Activated CD4-positive, CD25-positive, alpha-beta regulatory T cell (primary cell): Measurements from ENCODE around the gene CD2BP2.
"Not testable (repeated sequence)": the region's sequence is repeated elsewhere in the genome, so short reads cannot be mapped to it uniquely, and the experiment has no call there.

Experiments used
- DNase-seq, 4 experiments: peaks; one replicate each; lab custom pipeline; 2025; lab: John Stamatoyannopoulos, UW

The CD2BP2 gene

DNA sequence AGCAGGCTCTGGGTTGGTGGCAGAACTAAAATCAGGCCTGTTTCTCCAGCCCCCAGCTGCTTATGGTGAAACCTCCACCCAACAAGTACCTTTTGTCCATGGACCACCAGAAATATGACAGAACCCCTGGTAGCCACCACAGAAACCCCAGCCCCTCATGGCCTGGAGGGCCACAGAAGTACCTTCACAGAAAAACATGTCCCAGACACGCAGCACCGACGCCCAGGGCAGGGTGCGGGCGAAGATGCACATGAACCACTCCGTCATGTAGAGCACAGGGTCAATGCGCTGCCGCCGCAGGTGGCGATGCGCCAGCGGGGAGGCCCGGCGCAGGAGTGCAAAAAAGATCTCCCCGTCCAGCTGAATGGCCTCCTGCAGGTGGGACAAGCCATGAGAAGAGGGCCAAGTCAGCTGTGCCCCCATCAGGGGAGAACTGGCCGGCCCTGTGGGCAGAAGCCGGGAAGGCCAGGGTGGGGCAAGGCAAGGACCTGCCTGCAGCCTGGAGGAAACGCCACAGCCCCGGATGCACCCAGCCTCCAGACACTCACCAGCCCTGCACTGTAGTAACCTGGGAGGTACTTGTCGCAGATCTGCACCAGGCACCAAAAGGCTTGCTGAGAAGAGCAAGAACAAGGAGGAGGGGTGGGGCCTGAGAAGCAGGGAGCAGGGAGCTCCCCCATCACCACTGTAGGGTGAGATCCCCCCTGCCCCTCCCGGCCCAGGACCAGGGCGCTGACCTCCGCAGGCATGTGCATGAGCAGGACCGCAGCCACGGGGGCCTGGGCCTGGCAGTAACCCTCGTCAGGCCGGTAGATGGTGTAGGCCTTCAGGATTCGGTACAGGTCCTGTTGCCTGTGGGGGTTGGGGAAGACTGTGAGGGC lies 4.1 kb upstream of the CD2BP2 start:
- no peak for DNase-seq

DNA sequence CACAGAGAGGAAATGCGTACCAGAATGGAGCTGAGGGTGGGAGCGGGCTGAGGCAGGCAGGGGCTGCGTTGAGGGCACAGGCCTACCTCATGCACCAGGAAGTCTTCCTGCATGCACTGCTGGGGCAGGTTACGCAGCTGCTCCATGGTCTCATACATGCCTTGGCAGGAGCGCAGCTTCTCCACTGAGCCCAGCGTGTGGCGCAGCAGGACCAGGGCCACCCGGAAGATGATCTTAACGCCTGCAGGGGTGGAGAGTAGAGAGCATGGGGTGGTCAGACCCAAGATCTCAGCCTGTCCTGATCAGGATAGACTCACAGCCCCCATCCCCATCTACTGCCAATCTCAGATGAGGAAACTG lies 3.4 kb upstream of the CD2BP2 start:
- no peak for DNase-seq

DNA sequence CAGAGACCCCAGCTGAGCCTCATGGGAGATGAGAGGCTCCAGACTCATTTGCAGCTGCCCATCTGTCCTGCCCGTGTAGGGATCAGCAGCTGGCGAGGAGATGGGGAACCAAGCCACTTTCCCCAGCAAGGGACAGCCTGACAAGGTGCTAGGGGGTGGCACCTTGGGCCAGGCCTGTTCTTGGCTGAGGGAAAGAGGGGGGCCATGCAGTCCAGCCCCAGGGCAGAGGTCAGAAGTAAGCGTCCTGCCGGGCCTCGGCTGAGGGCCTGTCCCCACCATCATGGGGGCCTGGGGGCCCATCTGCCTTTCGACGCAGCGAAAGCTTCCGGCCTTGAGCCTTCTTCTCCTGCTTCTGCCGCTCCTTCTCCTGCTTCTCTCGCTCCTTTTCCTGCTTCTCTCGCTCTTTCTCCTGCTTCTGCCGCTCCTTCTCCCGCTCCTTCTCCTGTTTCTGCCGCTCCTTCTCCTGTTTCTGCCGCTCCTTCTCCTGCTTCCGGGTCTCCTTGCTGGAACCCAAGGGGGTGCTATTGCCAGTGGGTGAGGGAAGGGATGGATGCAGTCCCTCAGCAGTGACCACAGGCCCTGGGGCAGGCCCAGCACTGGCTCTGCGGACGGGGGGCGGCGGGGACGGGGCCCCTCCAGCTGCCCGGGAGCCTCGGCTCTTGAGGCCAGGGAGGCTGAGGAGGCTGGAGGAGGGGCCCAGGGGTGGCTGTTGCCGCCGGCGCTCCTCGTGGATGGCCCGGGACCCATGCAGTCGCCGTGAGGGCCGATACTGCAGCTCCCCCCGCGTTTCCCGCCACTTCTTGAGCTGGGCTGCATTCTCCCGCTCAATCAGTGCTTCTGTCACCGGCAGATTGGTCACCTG lies 2.8 kb upstream of the CD2BP2 start:
- no peak for DNase-seq

DNA sequence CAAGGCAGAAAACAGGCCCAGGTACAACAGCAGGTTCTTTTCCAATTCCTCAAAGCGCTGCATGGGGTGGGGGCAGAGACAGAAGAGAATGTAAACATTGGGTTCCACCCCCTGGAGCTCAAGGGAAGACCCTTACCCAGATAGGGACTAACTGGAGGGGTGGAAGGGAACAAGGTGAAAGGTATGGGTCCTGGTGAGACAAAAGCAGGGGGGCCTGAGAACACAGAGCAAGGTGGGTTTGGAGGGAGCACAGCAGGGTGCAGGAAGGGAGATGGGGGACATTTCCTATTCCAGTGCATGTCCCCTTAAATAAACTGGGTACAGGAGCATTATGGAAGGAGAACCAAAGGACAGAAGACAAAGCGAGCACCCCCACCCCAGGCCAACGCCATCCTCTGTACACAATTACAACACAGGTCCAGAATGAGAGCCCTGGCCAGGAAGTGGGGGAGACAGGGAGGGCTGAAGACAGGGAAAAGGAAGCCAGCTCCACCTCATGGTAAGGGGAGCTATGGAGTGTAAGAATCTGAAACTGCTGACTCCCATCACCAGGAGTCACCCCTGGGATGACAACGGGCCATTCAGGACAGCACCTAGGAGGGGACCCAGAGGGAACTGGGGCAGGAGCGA lies 2.1 kb upstream of the CD2BP2 start:
- DNase-seq, result no peak

DNA sequence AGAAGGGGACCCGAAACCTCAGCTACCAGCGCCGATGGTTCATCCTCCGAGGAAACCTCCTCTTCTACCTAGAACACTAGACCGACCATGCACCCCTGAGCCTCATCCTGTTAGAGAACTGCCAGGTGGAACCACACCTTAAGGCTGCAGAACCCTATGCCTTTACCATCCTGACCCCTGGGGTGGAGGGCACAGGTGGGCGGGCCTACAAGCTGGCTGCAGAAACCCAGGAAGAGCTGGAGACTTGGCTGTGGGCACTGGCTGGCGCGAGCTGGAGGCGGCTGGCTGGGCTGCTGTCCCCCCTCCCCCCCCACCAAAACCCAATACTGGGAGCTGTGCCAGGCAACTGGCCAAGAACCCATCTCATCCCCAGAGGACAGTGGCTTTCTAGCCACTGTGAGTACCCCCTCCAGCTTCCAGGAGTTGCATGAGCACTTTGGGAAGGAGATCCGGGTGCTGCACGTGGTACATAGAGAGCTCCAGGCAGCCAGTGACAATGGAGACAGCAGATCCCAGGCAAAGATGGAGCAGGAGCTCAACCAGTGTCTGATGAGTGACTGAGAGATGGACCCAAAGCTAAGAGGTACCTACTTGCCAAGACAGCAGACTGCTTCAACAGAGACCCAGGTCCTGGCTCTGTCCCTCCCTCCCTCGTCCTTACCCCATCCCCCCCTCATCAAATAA lies 1.4 kb upstream of the CD2BP2 start:
- no peak for DNase-seq

DNA sequence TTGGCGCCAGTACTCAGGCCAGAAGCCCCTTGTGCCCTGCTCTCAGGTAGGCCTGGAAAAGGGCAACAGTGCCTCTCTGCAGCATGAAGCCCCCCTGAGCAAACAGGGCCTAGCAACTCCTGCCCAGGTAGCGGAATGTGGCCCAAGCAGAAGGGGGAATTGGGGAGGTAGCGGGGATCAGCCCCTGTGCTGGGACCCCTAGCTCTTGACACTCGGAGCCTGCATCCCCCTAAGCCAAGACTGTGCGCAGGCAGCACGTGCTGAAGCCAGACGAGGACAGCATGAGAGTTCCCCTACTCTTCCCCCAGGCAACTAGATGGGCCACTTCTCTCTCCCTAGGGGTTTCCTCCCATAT lies 823 bp upstream of the CD2BP2 start:
- DNase-seq, result no peak

DNA sequence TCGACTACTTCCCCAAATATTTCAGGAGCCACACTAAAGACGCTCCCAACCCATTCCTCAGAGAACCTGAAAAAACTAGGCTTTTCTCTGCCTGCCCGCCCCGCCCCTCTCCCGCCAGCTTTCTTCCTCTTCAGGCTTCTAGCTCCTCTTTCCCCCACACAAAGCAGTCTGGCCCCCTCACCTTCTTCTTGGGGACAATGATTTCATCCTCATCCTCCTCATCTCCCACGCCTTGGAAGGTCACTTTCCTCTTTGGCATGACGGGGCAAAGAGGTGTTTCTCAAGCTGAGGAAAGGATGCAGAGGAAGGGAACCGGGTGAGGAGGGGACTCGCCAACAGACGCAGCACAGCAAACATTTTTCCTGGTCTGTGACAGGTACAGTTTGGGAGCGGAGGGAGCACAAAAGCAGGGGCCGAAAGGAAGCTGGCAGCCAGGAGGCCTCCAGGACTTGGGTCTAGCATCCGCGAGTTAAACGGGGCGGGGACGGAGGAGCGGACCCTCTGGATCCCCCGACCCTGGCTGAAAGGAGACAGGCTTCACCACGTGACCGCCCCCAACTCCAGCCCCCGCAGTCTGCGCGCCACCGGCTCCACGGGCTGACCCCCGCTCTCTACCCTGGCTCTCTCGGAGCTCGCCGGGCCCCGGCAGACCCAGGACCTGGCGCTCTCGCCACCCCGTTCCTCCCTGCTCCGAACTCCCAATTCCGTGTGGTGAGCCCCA lies 525 bp downstream of the CD2BP2 start:
- no peak for DNase-seq

DNA sequence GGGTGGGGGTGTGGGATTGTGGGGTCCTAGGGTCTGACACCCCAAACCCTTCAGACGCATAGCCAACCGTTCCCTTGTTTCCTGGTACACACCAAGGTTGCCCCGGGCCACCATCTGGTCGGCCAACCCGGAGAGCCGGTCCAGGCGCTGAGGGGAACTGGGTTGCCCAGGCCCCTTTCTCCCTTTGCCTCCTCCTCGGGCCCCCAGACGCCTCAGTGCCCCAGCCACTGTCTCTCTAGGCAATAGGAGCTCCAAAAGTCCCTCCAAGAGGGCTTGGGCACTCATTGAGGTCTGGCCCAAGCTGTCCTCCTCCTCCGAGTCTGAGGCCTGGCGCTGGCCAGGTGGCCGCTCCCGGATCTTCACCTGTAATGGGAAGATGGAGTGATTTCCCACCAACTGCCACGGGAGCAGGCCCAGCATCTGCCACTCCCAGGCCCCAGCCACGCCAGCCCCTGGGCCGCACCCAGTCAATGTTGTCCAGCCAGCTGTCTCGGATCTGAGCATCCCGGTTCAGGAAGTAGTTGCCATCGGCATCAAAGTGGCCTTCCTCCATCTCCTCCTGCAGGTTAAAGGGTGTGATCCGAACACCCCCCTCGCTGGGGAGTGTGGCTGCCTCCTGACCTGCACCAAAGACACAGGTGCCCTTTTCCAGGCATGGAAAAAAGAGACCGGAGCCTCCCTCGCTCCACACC lies 1.5 kb downstream of the CD2BP2 start:
- DNase-seq, result no peak

DNA sequence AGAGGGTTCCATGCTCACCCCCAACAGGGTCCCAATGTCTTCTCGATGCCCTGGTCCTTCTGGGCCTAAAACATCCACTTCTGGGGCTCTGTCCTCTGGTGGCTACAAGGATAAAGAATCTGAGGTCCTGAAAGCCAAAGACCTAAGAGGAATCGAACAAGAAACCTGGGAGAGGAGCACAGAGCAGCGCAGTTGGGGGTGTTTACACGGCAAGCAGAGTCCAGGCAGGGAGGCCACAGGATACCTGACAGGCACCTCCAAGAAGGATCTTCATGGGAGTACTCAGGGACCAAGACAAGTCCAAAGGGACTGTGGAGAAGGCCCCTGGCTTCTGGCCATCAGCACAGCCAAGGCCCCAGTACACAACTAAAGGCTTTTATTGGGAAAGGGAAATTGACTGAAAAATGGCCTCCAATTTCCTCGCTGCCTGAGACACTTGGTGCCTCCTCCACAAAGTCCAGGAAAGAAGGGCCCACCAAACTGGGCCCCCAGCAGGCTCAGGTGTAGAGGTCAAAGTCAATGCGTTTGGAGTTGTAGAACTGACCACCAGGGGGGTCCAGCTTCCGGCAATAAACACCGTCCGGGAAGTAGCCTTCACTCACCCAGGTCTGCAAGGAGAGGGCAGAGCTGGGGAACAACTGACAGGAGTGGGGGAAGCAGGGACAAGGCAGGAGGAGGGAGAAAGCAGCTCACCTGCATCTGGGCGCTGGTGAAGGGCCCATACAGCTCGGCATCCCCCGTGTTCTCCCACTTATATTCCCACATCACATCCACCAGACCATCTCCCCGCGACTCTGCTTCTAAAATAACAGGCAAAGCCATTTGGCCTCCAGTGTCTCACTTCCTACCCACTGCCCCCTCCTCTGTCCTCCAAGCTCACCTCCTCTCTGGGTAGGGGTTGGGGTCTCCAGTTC lies 2.4 kb downstream of the CD2BP2 start:
- no peak for DNase-seq

DNA sequence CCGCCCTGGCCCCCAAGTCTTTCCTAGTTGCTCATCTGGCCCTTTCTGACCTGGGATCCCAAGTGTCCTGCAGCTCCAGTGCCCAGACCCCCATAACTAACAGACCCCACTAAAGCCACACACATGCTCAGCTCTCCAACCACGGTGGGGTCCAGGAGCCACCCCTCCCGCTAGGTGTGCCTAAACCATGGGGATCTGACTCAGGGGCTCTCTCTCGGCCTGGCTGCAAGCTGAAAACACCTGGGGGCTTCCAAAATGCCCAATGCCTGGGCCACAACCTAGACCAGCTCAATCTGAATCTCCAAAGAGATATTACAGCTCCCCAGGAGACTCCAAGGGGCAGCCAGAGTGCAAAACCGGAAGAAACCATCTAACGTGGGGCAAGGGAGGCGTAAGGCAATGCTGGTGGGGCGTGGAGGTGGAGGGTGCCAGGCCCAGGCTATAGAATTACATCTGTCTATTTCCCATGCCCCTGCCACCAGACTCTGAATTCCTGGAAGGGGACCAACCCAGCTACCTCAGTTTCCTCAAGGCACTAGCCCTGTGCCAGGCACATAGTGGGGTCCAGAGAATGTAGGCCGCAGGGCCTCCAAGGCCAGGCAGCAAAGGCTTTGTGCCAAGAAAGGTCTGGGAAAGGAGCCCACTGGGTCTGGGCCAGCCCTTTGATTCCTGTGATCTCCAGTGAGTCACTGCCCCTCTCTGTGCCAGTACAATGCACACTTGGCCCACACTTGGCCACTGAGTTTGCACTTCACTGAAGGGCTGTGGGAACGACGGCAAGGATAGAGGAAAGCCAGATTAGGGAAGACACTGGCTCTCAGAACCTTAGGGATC lies 3.3 kb downstream of the CD2BP2 start:
- no peak for DNase-seq

DNA sequence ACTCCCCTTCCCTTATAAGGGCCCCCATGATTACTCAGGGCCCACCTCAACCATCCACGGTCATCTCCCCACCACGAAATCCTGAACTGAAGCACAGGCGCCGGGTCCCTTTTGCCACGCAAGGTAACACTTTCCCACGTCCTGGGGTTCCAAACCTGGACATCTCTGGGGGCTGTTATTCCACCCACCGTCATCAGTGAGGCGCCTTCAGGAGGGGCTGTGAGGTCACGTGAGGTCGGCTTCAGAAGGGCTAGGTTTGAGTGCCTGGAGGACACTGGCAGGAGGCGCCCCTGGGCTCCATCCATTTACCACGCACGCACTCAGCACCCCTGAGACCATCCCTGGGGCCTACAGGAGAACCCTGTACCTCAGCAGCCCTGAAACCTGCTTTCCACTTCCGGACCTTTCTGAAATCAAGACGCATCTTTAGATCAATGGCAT lies 4.1 kb downstream of the CD2BP2 start:
- no peak for DNase-seq

DNA sequence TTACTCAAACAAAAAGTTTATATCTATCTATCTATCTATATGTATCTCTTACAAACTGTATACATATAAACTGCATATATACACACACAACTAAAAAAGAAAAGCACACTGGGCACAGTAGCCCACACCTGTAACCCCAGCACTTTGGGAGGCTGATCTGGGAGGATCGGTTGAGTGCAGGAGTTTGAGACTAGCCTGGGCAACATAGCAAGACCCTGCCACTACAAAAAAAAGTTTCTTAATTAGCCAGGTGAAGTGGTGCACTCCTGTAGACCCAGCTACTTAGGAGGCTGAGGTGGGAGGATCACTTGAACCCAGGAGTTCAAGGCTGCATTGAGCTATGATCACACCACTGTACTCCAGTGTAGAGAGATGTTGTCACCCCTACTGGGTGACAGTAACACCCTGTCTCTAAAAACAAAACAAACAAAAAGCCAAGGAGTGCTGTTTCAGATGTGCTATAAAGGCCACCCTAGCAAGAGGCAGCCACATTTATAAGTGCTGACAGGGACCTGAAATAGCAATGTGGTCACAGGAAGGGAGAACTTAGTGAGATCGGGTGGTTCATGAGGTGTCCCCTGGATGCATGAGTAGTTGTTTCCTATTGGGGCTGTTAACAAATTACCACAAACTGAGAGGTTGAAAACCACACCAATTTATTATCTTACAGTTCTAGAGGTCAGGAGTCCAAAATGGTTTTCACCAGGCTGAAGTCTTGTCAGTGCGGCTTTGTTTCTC lies 4.8 kb downstream of the CD2BP2 start:
- DNase-seq, result no peak

DNA sequence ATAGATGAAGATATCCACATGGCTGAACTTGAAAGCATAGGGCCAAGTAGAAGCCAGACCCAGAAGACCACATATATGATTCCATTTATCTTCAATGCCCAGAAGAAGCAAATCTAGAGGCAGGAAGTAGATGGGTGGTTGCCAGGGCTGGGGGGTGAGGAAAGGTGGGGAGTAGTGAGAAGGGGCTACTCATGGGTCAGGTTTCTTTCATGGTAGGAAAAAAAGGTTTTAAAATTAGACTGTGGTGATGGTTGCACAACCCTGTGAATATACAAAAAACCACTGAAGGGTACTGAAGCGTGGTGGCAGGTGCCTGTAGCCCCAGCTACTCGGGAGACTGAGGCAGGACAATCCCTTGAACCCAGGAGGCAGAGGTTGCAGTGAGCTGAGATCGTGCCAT lies 5.4 kb downstream of the CD2BP2 start:
- DNase-seq, result no peak

DNA sequence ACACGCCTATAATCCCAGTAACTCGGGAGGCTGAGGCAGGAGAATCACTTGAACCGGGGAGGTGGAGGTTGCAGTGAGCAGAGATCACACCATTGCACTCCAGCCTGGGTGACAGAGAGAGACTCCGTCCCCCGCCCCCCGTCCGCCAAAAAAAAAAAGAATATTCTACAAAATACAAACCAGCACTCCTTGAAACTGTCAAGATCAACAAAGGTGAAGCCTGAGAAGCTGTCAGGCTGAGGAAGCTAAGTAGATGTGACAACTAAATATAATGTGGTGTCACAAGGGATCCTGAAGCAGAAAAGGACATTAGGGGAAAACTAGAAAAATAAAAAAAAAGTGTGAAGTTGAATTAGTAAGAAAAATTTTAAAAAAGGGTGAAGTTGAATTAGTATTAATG lies 6.2 kb downstream of the CD2BP2 start:
- no peak for DNase-seq

DNA sequence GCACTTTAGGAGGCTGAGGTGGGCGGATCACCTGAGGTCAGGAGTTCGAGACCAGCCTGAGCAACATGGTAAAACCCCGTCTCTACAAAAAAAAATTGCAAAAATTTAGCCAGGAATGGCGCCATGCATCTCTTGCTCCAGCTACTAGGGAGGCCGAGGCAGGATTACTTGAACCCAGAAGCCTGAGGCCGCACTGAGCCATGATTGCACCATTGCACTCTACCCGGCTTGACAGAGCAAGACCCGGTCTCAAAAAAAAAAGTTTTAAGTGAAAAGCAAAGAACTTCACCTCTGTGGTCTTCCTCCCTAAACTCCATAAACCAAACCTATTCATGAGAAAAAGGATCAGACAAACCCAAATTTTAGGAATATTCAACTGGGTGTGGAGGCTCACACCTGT lies 7.0 kb downstream of the CD2BP2 start:
- no peak for DNase-seq

DNA sequence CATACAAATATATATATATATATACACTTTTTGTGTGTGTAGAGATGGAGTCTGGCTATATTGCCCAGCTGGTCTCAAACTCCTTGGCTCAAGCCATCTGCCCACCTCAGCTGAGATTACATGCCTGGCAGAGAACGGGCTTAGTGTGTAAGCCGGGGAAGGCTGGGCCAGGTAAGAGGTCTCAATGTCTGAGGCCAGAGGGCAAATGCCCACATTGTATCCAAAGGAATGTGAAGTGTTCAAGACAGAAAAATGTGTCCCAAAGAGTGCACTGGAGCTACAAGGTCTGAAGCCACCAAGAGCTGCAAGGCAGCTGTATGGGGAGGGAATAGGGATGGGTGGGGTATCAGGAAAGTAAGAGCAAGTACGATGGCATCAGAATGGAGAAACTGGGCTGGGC lies 8.8 kb downstream of the CD2BP2 start:
- no peak for DNase-seq

DNA sequence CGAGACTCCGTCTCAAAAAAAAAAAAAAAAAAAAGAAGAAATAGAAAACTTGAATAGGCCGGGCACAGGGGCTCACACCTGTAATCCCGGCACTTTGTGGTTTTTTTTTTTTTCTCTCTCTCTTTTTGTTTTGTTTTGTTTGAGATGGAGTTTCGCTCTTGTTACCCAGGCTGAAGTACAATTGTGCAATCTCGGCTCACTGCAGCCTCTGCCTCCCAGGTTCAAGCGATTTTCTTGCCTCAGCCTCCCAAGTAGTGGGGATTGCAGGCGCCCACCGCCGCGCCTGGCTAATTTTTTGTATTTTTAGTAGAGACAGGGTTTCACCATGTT lies 11.7 kb downstream of the CD2BP2 start:
- DNase-seq, result not testable (repeated sequence)

DNA sequence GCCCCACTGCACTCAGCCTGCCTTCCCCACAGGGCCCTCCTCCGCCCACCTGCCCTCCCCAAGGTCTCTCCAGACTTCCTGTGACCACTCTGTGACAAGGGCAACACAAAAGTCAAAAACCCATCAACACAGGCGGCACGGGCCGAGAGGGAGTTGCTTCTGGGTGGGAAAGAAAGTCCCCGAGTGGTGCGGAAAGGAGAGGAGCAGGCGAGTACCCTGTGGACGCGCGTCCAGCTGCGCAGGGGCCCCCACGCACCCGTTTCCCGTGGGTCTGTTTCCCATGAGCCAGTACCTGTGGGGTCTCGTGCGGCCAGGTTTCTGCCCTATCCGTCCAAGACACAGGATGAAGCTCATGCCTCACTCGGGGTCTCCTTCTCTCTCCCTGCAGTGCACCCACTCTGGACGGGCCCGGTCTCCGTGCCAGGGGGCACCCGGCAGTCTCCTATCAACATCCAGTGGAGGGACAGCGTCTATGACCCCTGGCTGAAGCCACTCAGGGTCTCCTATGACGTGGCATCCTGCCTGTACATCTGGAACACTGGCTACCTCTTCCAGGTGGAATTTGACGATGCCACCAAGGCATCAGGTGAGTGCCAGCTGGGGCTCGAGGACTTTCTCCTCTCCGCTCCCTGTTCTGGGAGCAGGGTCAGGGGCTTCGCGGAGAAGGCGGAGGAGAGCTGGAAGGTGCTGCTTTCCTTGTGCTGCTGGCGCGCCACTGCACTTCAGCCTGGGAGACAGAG lies 12.2 kb downstream of the CD2BP2 start:
- no peak for DNase-seq
